Activated T-cell treated with anti-CD3 and anti-CD28 coated beads, Interleukin-2, amount 50 U/mL, for 72 hours (primary cell): Measurements from ENCODE around the gene CDK13. TPM values are rescaled to one million over a fixed set of nuclear protein-coding genes. Genes with fewer than 3 reads are reported as not detected.
"Not testable (repeated sequence)": the region's sequence is repeated elsewhere in the genome, so short reads cannot be mapped to it uniquely, and the experiment has no call there.

ENCODE experiments used
- ATAC-seq, 2 donors: fragments of 150-1000 bp; cut with Tn5 transposase; replicated peaks in 1 of 2; 2 replicates each; pipeline ENCODE4 v1.10.0; 2021; ENCODE audit warnings: moderate library complexity in 2 of 2, mild to moderate bottlenecking in 1 of 2
- DNase-seq, 2 donors: peaks; one replicate each; pipeline ENCODE4 v3.0.0; 2021 to 2022; ENCODE audit warnings: mixed read lengths in 1 of 2
- H3K27ac Mint-ChIP-seq: one replicate; pipeline ENCODE4 v1.8.0; 2022; ENCODE audit warnings: mild to moderate bottlenecking, moderate library complexity, mixed read lengths
- H3K27me3 Mint-ChIP-seq: one replicate; pipeline ENCODE4 v1.8.0; 2022; ENCODE audit warnings: low read depth, mixed read lengths
- H3K36me3 Mint-ChIP-seq, 2 donors: one replicate each; pipeline ENCODE4 v1.8.0; 2022; ENCODE audit warnings: mixed read lengths in 2 of 2, mild to moderate bottlenecking in 1 of 2; ENCODE audit not compliant: insufficient read depth in 2 of 2
- H3K4me1 Mint-ChIP-seq: one replicate; pipeline ENCODE4 v1.8.0; 2022; ENCODE audit warnings: low read depth, mixed read lengths
- H3K4me3 Mint-ChIP-seq, 2 donors: one replicate each; pipeline ENCODE4 v1.8.0; 2022; ENCODE audit warnings: mild to moderate bottlenecking in 2 of 2, mixed read lengths in 2 of 2, moderate library complexity in 2 of 2
- H3K9me3 Mint-ChIP-seq, 2 donors: one replicate each; pipeline ENCODE4 v1.8.0; 2022; ENCODE audit warnings: mixed read lengths in 2 of 2
- total RNA-seq, 2 donors: library from RNA; stranded (reverse); gene quantifications; one replicate each; pipeline ENCODE4 v1.2.3, GENCODE V29; 2022

Gene CDK13
- total RNA-seq, 2 donors from 2014 or later, result 47.6 to 48.2 TPM

GRCh38 chr7:40135317-40135610 lies 185.2 kb downstream of the CDK13 start:
- ATAC-seq (no peak), DNase-seq (no peak)
- peaks cover 1% of the 10 kb centered on the region in 2 donors for H3K36me3 Mint-ChIP-seq
- no peaks in the 10 kb centered on the region for H3K27me3 Mint-ChIP-seq
- no peaks in the 10 kb centered on the region for H3K9me3 Mint-ChIP-seq
- H3K4me1 Mint-ChIP-seq, result peaks cover 32% of the 10 kb centered on the region
- peak overlapping the region; percentile 76 for H3K27ac Mint-ChIP-seq
- peak overlapping the region; percentile 78 to 96 for H3K4me3 Mint-ChIP-seq

- H3K27ac Mint-ChIP-seq, result no peak overlapping the region
- H3K9me3 Mint-ChIP-seq, result no peaks in the 10 kb centered on the region
- no peaks in the 10 kb centered on the region for H3K27me3 Mint-ChIP-seq
- H3K4me1 Mint-ChIP-seq, result peaks cover 13% of the 10 kb centered on the region
- ATAC-seq, result no peak
- no peak for DNase-seq
- H3K4me3 Mint-ChIP-seq, result no peak overlapping the region
- H3K36me3 Mint-ChIP-seq, result peaks cover 0 to 1% of the 10 kb centered on the region in 2 donors
Observed at GRCh38 chr7:40137563-40137962, 187.5 kb downstream of the CDK13 start.

DNA sequence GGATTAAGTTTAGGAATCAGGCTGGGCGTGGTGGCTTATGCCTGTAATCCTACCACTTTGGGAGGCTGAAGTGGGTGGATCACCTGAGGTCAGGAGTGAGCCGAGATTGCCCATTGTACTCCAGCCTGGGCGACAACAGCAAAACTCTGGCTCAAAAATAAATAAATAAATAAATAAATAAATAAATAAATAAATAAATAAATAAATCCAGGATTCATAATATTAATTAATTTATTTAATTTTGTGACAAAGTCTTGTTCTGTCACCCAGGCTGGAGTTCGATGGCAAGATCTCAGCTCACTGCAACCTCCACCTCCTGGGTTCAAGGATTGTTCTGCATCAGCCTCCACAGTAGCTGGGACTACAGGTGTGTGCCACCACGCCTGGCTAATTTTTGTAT lies 188.9 kb downstream of the CDK13 start:
- Mint-ChIP-seq H3K4me3 (no peak overlapping the region), H3K9me3 (no peaks in the 10 kb centered on the region), H3K4me1 (peaks cover 5% of the 10 kb centered on the region), H3K27ac (no peak overlapping the region), H3K36me3 (no peaks in the 10 kb centered on the region), H3K27me3 (no peaks in the 10 kb centered on the region)
- ATAC-seq (no peak), DNase-seq (no peak)

GRCh38 chr7:40139891-40140290 lies 189.8 kb downstream of the CDK13 start:
- not testable (repeated sequence) for ATAC-seq, H3K27ac Mint-ChIP-seq, H3K27me3 Mint-ChIP-seq, DNase-seq, H3K4me1 Mint-ChIP-seq, H3K9me3 Mint-ChIP-seq, H3K4me3 Mint-ChIP-seq, H3K36me3 Mint-ChIP-seq

DNA sequence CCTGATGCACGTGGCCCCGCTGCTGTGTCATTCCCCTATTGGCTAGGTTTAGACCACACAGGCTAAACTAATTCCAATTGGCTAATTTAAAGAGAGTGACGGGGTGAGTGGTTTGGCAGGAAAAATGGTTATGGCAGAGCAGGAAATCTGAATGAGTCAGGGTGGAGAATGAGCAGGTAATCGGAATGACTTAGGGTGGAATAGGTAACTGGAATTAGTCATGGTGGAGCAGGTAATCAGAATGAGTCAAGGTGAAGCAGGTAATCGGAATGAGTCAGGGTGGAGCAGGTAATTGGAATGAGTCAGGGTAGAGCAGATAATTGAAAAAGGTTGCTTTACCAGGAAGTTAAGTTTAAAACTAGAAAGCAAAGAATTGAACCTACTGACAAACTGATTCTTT lies 191.9 kb downstream of the CDK13 start:
- DNase-seq, H3K27me3 Mint-ChIP-seq, H3K9me3 Mint-ChIP-seq, H3K36me3 Mint-ChIP-seq, H3K27ac Mint-ChIP-seq, H3K4me3 Mint-ChIP-seq, ATAC-seq, H3K4me1 Mint-ChIP-seq: not testable (repeated sequence)

- ATAC-seq, H3K9me3 Mint-ChIP-seq, H3K4me1 Mint-ChIP-seq, H3K27ac Mint-ChIP-seq, H3K4me3 Mint-ChIP-seq, H3K27me3 Mint-ChIP-seq, H3K36me3 Mint-ChIP-seq, DNase-seq: not testable (repeated sequence)
Observed at GRCh38 chr7:40145596-40146130, 195.6 kb downstream of the CDK13 start.

- no peak for ATAC-seq
- no peak for DNase-seq
- Mint-ChIP-seq H3K27ac (no peak overlapping the region), H3K9me3 (peaks cover 0 to 3% of the 10 kb centered on the region in 2 donors), H3K4me3 (no peak overlapping the region), H3K36me3 (no peaks in the 10 kb centered on the region), H3K4me1 (no peaks in the 10 kb centered on the region), H3K27me3 (no peaks in the 10 kb centered on the region)
Observed at GRCh38 chr7:40147371-40148246, 197.6 kb downstream of the CDK13 start.

DNA sequence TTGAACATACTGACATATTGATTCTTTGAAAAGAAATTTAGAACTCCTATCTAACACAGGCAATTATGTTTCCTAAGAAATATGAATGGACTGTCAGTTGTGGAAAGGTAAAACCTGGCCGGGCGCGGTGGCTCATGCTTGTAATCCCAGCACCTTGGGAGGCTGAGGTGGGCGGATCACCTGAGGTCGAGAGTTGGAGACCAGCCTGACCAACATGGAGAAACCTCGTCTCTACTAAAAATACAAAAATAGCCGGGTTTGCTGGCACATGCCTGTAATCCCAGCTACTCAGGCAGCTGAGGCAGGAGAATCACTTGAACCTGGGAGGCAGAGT lies 198.2 kb downstream of the CDK13 start:
- H3K36me3 Mint-ChIP-seq, H3K4me3 Mint-ChIP-seq, H3K9me3 Mint-ChIP-seq, H3K27ac Mint-ChIP-seq, H3K27me3 Mint-ChIP-seq, DNase-seq, H3K4me1 Mint-ChIP-seq, ATAC-seq: not testable (repeated sequence)

DNA sequence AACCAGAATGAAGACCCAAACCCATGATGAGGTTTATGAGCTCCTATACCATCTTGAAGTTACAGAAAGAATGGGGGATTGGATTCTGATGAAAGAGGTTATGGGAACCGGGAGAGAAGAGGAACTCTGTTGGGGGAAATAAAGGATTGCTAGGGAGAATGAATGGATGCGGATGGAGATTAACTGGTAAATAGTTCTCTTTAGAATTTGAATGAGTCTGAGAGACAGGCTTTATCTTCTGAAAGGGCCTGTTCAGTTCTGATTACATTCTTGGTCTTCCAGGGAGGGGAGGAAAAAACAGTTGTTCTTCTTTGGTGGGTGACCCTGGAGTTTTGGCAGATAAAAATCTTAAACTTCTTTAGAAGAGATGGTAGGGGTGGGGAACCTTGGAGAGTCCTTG lies 198.6 kb downstream of the CDK13 start:
- peaks cover 0 to 3% of the 10 kb centered on the region in 2 donors for H3K9me3 Mint-ChIP-seq
- no peaks in the 10 kb centered on the region for H3K36me3 Mint-ChIP-seq
- H3K27me3 Mint-ChIP-seq, result no peaks in the 10 kb centered on the region
- H3K4me1 Mint-ChIP-seq, result no peaks in the 10 kb centered on the region
- H3K4me3 Mint-ChIP-seq, result no peak overlapping the region
- DNase-seq, result no peak
- no peak overlapping the region for H3K27ac Mint-ChIP-seq
- no peak for ATAC-seq

Other genes with a start within 250 kb of the CDK13 start
- 10 to 100 TPM; 36.1 to 42.1 TPM for gene MPLKIP, start 184.4 kb downstream of the CDK13 start, total RNA-seq
- 1 to 10 TPM; 1.5 to 1.6 TPM for gene SUGCT, start 184.7 kb downstream of the CDK13 start, total RNA-seq